Measurements from ENCODE around the gene TCP11L2. TPM values are rescaled to one million over a fixed set of nuclear protein-coding genes. Genes with fewer than 3 reads are reported as not detected.

The TCP11L2 gene
- total RNA-seq, 1 experiment from 2014 or later = 6.1 TPM

DNA sequence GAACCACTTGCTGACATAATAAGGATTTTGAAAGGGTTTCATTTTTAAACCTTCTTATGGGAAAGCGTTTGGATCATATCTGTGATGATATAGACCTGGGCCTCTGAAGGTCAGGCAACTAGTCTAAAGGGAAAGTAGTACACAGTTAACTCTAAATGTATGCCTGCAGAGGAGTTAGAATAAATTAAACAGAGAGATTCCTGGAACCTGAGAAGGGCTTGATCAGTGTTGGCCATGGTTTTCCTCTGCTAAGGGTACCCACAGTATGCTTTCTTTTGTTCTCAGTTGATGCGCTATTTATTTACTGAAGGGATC, 40.6 kb downstream of the TCP11L2 start:
- H4K5ac ChIP-seq (ENCODE audit: insufficient read length, low read depth, low read length) = no peak overlapping the region
- no peaks in the 10 kb centered on the region for H3K79me1 ChIP-seq (ENCODE audit: insufficient read depth, low read depth, low read length, poor library complexity, severe bottlenecking)
- H3K4me2 ChIP-seq (ENCODE audit: insufficient read depth, insufficient read length, low read length) = no peak overlapping the region
- no peaks in the 10 kb centered on the region for H3K79me2 ChIP-seq (ENCODE audit: insufficient read depth, low read length)
- TF ChIP-seq, protein P1, sequence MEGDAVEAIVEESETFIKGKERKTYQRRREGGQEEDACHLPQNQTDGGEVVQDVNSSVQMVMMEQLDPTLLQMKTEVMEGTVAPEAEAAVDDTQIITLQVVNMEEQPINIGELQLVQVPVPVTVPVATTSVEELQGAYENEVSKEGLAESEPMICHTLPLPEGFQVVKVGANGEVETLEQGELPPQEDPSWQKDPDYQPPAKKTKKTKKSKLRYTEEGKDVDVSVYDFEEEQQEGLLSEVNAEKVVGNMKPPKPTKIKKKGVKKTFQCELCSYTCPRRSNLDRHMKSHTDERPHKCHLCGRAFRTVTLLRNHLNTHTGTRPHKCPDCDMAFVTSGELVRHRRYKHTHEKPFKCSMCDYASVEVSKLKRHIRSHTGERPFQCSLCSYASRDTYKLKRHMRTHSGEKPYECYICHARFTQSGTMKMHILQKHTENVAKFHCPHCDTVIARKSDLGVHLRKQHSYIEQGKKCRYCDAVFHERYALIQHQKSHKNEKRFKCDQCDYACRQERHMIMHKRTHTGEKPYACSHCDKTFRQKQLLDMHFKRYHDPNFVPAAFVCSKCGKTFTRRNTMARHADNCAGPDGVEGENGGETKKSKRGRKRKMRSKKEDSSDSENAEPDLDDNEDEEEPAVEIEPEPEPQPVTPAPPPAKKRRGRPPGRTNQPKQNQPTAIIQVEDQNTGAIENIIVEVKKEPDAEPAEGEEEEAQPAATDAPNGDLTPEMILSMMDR (conservative IDR thresholded peaks at IDR 0.05) = no peak
- H2BK12ac ChIP-seq (ENCODE audit: insufficient read length, low read depth, low read length) = no peak overlapping the region
- Mint-ChIP-seq H3K4me3 (no peak overlapping the region), H3K4me1 (peaks cover 4 to 5% of the 10 kb centered on the region in 2 experiments; a peak in 1 of 4 replicates), H3K27me3 (ENCODE audit: low read depth) (no peaks in the 10 kb centered on the region; the same call in 1 of the 2 replicates), H3K9me3 (no peaks in the 10 kb centered on the region), H3K36me3 (ENCODE audit: insufficient read depth in 1 of 3, low read depth in 3 of 3) (no peaks in the 10 kb centered on the region), H3K27ac (no peak overlapping the region)
- no peak overlapping the region for H2BK20ac ChIP-seq (ENCODE audit: low read depth, low read length, poor library complexity, severe bottlenecking)
- H3K27ac ChIP-seq (ENCODE audit: insufficient read length, low read depth, low read length) = no peak overlapping the region
- H3K9me3 ChIP-seq (ENCODE audit: control insufficient read depth, low read depth, low read length) = no peaks in the 10 kb centered on the region
- H3K4ac ChIP-seq (ENCODE audit: low read depth, low read length) = no peak overlapping the region
- no peak overlapping the region for H3K9ac ChIP-seq (ENCODE audit: extremely low read depth, insufficient read length, low read length)
- DNase-seq = no peak
- no peak overlapping the region for H3K23ac ChIP-seq (ENCODE audit: insufficient read length, low read depth, low read length)
- H4K91ac ChIP-seq (ENCODE audit: insufficient read length, low read depth, low read length) = no peak overlapping the region
- H3K23me2 ChIP-seq (ENCODE audit: insufficient read length, low read depth, low read length, poor library complexity, severe bottlenecking) = no peaks in the 10 kb centered on the region
- no peak overlapping the region for H3K56ac ChIP-seq (ENCODE audit: insufficient read length, low read depth, low read length)
- no CpG with 5 or more reads among the region's 2 CpGs for WGBS (ENCODE audit: extremely low coverage, insufficient read length, low lambda C conversion rate)
- H3T11ph ChIP-seq (ENCODE audit: low read length) = no peak overlapping the region
- H3K27me3 ChIP-seq (ENCODE audit: insufficient read depth, low read length) = no peaks in the 10 kb centered on the region
- no peak overlapping the region for H2AFZ ChIP-seq (ENCODE audit: low read length)
- no peak overlapping the region for H2BK15ac ChIP-seq (ENCODE audit: low read depth, low read length)
- no peaks in the 10 kb centered on the region for H4K20me1 ChIP-seq (ENCODE audit: control insufficient read depth, insufficient read depth, insufficient read length)
- no peak overlapping the region for H3K14ac ChIP-seq (ENCODE audit: insufficient read depth, low read length)
- H3K4me1 ChIP-seq (ENCODE audit: insufficient read depth, low read length) = no peaks in the 10 kb centered on the region; the same call in 1 of the 2 replicates
- no peak overlapping the region for H2AK5ac ChIP-seq (ENCODE audit: insufficient read length, low read length)
- H2BK120ac ChIP-seq (ENCODE audit: low read depth, low read length, poor library complexity, severe bottlenecking) = no peak overlapping the region
- H2BK5ac ChIP-seq (ENCODE audit: insufficient read length, low read length) = no peak overlapping the region
- no peak overlapping the region for H3K18ac ChIP-seq (ENCODE audit: insufficient read length, low read depth, low read length)
- no peak overlapping the region for H4K8ac ChIP-seq (replicated peaks; ENCODE audit: insufficient read length, low read depth, low read length)
